M059J (cell line): Measurements from ENCODE around the gene SEMA3B. TPM values are rescaled to one million over a fixed set of nuclear protein-coding genes. Genes with fewer than 3 reads are reported as not detected.
"Not testable (repeated sequence)": the region's sequence is repeated elsewhere in the genome, so short reads cannot be mapped to it uniquely, and the experiment has no call there.

ENCODE experiments used
- DNase-seq: peaks from one replicate; pipeline ENCODE4 v3.0.0-alpha.2; 2012; ENCODE audit warnings: low read depth
- total RNA-seq: library from RNA; depleted of rRNA; stranded (reverse); fragments of >200 nt; shearing (Covaris generic); gene quantifications from 2 replicates; pipeline ENCODE4 v1.2.3, GENCODE V29; 2014

Gene SEMA3B
- total RNA-seq, 1 experiment from 2014 or later, result 22.5 TPM

GRCh38 chr3:50258979-50259378 is 10.0 kb upstream of the SEMA3B start:
- DNase-seq, result no peak

- DNase-seq, result no peak
These were observed 9.4 kb upstream of the SEMA3B start for GRCh38 chr3:50259432-50260026.

GRCh38 chr3:50260027-50260941 is 8.7 kb upstream of the SEMA3B start:
- peak; percentile 81 for DNase-seq

- DNase-seq, result no peak
These were observed 8.0 kb upstream of the SEMA3B start for GRCh38 chr3:50260942-50261441.

- DNase-seq, result no peak
These were observed 7.4 kb upstream of the SEMA3B start for GRCh38 chr3:50261505-50261904.

- DNase-seq, result not testable (repeated sequence)
These were observed 6.7 kb upstream of the SEMA3B start for GRCh38 chr3:50262200-50262599.

GRCh38 chr3:50262778-50263177 is 6.2 kb upstream of the SEMA3B start:
- no peak for DNase-seq

GRCh38 chr3:50263478-50264382 is 5.2 kb upstream of the SEMA3B start:
- peak; percentile 58 for DNase-seq

- peak; percentile 90 for DNase-seq
These were observed 4.5 kb upstream of the SEMA3B start for GRCh38 chr3:50264383-50264963.

- peak; percentile 59 for DNase-seq
These were observed 3.9 kb upstream of the SEMA3B start for GRCh38 chr3:50264964-50265485.

- DNase-seq, result no peak
These were observed 3.4 kb upstream of the SEMA3B start for GRCh38 chr3:50265571-50265970.

- no peak for DNase-seq
These were observed 2.9 kb upstream of the SEMA3B start for GRCh38 chr3:50266017-50266416.

GRCh38 chr3:50266836-50267235 is 2.1 kb upstream of the SEMA3B start:
- DNase-seq, result no peak

GRCh38 chr3:50267280-50267913 is 1.6 kb upstream of the SEMA3B start:
- DNase-seq, result no peak

- no peak for DNase-seq
These were observed 671 bp upstream of the SEMA3B start for GRCh38 chr3:50268276-50268675.

- no peak for DNase-seq
These were observed 513 bp downstream of the SEMA3B start for GRCh38 chr3:50269460-50269859.

GRCh38 chr3:50269977-50270413 is 1.0 kb downstream of the SEMA3B start:
- peak; percentile 80 for DNase-seq

GRCh38 chr3:50270422-50271224 is 1.7 kb downstream of the SEMA3B start:
- DNase-seq, result peak; percentile 37

- DNase-seq, result no peak
These were observed 2.5 kb downstream of the SEMA3B start for GRCh38 chr3:50271314-50271936.
